GM21576 (cell line): ENCODE data around the gene ZBTB7A.

ENCODE experiments used
- ATAC-seq: cut with Tn5 transposase; IDR thresholded peaks from one replicate; pipeline ENCODE4 v1.9.1; 2021; ENCODE audit warnings: mild to moderate bottlenecking, moderate library complexity; ENCODE audit not compliant: unreplicated experiment

ZBTB7A gene

DNA sequence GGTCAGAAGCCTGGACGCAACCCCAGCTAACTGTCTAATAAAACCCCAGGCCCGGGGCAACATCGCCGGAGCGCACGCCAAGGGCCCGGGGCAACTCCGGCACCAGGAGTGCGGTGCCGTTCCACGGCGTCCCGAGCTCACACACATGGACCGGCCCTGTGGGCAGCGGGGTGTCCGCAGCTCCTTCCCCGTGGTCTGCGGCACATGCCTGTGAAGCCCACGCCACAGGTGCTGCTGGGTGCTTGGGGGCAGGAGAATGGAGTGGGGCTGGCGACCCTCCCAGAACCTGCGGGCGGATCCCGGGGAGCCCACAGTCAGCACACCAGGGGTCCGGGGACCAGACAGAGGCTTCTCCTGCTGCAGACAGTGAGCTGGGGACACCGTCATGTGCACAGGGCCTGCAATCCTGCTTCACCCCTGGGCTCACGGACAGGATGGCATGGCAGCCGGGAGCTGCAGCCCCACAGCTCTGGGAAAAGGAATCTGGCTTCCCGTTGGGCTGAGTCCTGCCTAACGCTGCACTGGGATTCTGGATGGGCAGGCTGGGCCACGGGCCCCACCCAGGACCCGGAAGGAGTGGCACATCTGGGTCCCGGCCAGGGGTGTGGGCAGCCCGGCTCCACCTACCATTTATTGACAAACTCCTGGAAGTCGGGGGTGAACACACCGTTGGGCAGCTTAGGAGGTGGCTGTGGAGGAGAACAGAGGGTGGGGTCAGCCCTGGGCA, 28.2 kb upstream of the ZBTB7A start:
- no peak for ATAC-seq

DNA sequence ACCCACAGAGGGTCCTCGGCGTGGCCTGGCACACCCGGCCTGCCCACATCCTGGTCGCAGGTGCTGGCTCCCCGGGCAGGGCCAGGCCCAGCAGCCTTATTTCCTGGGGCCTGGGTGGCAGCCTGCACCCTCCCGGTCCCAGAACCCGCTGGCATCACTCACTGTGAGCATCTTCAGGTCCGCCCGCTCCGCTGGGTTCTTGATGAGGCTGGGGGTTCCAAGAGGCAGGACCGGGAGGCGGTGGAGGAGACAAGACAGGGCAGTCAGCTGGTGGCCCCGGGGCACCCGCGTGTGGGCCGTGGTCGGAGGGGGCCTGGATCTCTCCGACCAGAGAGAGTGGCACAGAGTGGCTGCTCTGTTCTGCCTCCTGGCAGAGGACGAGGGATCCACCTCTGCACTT, 27.6 kb upstream of the ZBTB7A start:
- no peak for ATAC-seq

DNA sequence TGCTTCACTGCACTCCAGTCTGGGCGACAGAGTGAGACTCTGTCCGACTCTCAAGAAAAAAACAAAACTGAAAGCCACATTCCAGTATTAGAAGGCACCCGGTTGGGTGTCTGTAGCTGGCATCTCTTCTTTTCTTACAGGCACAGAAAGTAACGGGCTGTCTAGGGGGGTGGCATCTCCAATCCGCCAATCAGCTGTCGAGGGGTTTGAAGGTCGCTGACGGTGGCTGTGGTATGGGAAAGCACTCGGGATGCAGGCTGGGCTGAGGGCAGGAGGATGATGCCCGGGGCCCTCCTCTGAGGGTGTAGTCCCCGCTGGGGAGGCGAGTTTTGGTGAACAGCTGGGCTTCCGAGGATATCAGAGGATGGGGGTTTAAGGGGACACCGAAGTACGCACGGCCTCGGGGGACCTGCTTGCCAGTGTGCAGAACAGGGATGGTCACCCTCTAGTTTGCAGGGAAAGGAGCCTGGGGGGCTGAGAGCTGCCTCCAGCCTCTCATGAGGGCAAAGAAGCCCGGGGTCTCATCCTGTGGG, 27.0 kb upstream of the ZBTB7A start:
- no peak for ATAC-seq

DNA sequence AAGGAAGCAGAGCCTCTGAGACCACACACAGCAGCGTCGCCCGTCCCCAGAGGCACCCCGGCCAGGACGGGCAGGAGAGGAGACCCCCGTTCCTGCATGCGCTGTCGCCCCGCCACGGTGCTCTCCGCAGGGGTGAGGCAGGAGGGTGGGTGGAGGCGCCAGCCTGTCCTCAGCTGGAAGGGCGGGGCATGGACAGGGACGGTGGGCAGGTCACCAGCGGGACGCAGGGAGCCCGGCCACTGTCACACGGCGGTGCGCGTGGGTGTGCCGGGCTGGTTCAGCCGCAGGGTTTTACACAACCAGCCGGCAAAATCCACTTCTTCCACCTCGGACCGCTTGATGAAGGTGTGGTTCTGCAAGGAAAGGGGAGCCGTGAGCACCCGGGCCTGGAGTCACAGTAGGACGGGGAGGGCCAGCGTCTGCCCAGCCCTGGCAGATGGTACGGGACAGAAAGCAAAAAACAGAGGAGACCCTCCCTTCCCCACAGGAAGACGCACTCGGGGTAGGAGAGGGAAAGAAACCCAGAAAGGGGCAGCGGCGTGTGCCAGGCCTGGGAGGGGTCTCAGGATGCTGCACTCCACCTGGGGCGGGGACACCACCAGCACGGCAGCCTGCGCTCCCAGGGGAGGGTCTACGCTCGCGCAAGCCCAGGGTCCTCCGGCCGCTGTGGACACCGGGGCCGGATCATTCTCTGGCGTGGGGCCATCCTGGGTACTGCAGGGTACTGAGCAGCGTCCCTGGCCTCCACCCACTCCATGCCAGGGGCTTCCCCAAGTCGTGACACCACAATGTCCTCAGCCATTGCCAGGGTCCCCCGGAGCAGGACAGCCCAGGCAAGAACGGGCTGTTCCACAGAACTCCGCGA, 23.9 kb upstream of the ZBTB7A start:
- ATAC-seq, result no peak

DNA sequence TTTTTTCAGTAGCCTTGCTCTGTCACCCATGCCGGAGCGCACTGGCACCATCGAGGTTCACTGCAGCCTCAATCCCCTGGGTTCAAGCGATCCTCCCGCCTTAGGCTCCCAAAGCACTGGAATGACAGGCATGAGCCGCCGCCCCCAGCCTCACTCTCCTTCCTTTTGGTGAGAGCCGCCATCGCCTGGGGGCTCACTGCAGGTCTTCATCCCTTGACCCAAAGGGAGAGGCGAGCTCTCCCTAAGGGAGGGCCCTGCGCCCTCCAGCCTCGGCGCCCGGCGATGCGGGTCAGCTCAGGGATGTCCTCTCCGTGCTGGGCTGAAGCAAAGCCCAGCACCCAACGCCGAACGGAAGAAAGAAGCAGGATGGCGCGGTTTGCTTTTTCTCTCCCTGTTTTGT, 23.2 kb upstream of the ZBTB7A start:
- no peak for ATAC-seq

DNA sequence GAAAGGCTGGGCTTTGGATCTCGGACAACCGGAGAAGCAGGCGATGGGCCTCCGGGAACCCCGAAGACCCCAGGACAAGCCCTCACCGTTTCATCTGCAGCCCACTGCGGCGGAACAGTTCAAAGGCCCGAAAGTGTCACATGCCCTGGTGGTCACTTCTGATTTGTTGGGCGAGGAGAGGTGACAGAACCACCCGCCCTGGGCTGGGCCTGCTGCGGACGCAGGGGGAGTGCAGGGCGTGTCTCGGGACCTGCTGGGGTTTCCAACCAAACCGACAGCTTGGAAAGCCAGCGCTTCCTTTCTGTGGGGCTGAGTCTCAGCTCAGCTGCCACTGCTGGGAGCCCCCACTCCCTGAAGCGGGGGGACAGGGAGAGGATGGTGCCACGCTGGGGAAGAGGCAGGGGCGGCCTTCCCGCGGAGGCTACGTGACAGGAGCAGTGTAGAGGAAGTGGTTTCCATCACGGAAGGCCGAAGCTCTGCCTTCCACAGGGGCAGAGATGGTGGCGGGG, 22.8 kb upstream of the ZBTB7A start:
- no peak for ATAC-seq

DNA sequence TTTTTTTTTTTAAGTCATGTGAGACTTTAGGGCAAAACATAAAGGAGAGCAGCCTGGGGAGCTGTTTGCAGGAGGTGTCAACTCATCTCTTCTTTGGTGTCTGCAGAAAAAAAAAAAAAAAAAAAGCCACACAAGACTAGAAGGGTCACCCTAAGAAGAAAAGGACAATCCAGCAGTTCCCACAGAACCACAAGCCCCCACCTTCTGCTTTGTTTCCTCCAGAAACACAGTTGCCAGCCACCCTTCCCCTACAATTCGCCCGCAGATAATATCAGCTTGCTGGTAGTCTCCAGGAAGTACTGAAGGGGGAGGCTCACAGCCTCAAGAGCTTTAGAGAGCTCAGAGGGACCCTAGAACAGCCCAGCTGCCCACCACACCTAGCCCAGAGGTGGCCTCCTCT, 22.3 kb upstream of the ZBTB7A start:
- no peak for ATAC-seq

DNA sequence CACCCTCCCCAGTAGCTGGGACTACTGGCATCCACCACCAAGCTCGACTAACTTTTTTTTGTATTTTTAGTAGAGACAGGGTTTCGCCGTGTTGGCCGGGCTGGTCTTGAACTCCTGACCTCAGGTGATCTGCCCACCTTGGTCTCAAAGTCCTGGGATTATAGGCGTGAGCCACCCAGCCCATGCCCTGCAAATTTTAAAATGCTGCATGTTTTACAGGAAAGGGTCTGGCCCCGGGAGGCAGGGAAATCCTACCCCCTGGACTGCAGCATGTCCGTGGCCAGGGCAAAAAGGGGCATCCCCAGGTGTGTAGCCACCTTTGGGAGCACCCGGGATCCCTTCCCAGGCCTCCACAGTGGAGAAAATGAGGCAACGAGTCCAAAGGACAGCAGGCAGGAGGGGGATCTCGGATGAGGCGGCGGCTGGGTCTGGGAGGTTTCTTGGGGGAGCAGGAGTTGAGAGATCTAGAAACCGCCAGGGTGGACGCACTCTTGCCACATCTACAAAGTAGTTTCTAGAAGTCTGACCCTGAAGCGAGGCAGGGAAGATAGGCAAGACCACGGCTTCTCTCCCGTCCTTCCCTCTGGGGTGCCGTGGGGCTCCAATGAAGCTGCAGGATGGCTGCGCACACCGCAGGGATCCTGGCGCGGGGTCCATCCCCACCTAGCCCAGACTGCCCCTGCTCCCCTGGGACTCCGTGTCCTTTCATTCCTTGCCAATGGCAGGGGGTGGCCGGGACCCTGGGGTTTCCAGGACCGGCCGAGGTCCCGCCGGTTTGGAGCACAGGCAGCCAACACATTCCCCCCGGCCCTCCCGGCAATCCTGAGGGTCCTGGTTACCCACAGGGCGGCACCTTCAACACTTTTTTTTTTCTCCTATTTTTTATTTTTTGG, 21.3 kb upstream of the ZBTB7A start:
- ATAC-seq, result no peak

DNA sequence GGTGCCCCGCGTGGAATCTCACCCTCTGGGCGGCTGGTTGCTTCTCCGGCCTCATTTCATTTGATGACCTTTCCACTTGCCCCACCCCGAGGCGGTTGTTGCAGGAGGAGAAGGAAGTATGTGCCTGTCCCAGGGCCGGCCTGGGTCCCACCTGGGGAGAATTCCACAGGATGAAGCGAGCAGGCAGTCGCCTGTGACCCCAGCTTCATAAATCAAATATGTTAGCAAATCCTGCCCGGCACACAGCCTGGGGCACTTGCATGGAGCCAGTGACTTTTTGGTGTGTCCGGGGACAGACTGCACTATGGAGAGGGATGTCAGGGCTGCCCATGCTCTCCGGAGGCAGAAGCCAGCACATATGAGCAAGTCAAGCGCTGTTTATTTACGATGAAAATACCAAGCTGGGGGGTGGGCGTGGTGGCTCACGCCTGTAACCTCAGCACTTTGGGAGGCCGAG, 19.7 kb upstream of the ZBTB7A start:
- ATAC-seq, result no peak

DNA sequence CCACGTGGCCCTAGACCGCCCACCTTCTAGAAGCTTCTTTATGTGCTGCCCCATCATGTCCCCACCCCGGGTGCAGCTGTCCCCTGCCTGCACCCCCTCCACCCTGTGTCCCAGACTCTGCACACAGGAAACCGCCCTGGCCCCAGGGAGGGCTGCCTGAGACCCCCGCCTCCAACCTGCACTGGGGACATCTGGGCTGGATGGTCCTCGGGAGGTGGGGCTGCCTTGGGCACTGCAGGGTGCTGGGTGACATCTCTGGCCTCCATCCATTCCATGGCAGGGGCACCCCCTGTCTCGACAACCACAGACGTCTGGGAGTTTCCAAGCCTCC, 17.8 kb upstream of the ZBTB7A start:
- no peak for ATAC-seq

DNA sequence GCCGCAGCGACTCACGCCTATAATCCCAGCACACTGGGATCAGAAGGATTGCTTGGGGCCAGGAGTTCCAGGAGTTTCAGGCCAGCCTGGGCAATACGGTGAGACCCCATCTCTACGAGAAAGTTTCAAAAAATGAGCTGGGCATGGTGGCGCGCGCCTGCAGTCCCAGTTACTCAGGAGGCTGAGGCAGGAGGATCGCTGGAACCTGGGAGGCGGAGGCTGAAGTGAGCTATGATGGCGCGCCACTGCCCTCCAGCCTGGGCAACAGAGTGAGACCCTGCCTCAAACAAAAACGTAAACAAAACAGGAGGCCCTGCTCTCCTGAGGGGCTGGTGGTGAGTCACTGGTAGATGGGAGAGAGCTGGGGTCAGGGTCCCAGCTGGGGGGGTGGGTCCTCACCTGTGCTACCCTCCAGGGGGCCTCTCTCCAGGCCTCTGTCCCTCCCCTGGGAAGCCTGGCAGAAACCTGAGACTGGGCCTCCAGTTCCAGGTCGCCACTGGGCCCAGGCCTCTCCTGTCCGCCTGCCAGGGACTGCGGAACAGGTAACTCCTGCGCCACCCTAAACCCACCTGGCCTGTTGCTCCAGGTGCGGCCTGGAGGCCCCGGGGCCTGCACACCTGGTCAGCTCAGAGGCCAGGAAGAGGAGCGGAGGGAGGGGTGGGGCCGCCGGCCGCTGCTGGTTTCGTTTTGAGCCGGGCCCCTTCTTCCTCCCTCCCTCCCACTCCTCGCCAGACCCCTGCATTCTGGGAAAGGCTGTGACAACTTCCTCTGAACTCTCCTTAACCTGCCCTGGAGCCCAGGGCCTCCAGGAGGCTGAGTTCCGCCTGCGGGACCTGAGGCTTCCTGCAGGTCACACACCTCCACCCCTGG, 17.2 kb upstream of the ZBTB7A start:
- ATAC-seq, result no peak

DNA sequence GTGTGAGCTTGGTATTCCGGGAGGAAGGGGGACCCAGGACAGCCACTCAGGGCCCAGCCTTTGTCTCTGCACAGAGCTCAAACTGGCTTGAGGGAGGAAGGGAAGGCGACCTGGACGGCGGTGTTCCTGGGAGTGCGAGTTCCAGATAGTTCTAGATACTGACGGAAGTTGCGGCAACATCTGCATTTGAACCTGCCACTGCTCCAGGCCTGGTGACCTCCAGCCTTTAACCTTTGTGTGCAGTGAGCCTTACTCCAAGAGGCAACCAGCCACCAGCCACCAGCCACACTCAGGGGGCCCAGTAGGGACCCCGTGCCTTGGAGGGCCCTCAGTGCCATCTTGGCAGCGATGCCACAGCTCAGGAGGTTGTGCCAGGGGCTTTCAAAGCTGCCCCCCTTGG, 15.5 kb upstream of the ZBTB7A start:
- no peak for ATAC-seq

DNA sequence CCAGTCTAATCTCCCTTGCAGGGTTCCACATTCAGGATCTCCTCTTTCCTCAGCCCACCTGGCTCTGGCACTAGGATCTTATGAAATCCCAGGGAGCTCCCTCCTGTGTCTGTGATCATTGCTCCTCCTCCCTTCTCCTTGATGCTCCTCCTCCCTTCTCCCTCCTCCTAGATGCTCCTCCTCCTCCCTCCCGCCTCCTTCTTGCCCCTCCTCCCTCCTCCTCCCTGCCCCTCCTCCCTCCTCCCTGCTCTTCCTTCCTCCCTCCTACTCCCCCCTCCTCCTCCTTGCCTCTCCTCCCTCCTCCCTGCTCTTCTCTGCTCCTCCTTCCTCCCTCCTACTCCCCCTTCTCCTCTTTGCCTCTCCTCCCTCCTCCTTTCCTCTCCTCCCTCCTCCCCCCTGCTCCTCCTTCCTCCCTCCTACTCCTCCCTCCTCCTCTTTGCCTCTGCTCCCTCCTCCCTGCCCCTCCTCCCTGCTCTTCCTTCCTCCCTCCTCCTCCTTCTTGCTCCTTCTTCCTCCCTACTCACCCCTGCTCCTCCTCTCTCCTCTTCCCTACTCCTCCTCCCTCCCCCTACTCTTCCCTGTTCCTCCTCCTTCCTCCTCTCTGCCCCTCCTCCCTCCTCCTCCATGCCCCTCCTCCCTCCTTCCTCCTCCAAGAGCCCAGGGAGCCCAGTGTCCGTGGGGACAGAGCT, 14.9 kb upstream of the ZBTB7A start:
- no peak for ATAC-seq

DNA sequence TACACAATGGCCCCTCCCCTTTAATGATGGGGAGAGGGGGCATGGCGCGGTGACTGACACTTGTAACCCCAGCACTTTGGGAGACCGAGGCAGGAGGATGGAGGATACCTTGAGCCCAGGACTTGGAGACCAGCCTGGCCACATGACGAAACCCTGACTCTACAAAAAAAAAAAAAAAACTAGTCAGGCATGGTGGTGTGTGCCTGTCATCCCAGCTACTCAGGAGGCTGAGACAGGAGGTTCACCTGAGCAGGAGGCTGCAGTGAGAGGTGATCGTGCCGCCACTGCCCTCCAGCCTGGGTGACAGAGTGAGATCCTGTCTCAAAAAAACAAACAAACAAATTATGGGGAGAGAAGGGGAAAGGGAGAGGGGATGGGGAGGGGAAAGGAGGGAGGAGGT, 13.8 kb upstream of the ZBTB7A start:
- no peak for ATAC-seq

DNA sequence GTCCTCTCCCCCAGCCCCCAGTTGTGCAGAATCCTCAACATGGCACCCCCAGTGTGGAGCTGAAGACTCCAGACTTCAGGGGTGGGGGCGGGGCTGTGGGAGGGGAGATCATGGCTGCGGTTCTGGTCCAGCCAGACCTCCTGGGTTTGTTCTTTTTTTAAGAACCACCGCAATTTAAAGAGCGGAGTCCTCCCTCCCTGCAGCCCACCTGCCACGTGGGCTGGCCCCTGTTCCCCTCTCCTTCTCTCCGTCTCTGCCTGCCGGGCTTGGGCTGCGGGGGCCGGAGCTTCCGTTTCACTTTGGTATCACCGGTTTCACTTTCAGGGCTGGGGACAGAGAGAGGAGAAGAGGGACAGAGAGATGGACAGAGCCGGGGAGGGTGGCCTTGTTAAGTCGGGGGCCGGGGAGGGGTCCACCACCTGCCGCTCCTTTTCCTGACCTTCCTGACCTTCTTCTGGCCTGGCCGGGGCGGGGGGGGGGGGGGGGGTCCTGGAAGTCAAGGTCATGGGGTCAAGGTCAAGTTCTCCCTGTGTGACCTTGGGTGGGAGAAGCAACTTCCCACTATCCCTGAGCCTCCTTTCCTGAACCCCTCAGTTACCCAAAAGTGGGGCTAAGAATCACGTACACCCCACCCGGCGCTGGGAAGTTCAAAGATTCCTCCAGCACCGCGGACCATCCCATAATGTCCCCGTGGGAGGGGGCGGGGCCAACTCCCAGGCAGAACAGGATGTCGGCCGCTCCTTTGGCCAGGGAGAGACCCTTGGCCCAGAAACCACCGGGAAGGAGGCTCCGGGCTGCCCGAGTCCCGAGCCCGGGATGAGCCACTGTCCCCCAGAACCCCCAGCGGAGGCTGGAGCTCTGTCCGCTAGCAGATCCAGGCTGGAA, 11.3 kb upstream of the ZBTB7A start:
- no peak for ATAC-seq

DNA sequence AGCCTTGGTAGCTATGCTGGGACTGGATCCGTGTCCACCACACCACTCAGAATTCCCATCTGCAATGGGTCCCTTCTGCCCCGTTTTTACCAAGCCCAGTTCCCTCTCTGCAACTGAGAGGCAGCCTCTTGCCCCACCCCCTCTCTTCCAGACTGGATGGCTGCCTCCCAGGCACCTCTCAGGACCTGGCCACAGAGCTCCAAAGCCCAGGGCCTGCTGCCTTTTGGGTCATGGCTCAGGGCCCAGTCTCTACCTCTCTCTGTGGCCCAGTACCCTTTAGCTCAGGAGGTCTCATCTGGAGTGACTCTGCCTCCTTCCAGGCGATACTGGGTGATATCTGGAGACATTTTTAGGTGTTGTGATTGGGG, 10.3 kb upstream of the ZBTB7A start:
- no peak for ATAC-seq

DNA sequence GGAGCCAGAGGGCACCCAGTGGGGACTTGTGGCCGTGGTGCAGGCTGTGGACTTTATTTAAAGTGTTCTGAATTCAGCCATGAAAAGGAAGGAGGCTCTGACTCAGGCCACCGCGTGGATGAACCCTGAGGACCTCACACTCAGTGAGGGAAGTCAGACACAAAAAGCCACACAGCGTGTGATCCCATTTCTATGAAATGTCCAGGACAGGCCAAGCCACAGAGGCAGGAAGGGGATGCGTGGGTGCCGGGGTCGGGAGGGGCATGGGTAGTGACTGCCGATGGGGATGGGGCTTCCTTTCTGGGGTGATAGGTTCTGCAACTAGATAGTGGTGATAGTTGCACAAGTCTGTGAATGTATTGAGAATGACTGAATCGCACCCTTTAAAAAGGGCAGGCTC, 8.7 kb upstream of the ZBTB7A start:
- no peak for ATAC-seq

DNA sequence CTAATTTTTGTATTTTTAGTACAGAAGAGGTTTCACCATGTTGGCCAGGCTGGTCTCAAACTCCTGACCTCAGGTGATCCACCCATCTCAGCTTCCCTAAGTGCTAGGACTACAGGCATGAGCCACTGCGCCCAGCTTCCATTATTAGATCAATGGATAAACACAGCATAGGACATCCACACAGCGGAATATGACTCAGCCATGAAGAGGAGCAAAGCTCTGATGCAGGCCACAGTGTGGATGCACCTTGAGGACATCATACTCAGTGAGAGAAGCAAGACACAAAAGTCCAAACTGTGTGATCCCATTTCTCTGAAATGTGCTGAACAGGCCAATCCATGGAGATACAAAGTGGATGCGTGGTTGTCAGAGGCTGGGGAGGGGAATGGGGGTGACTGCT, 4.9 kb upstream of the ZBTB7A start:
- ATAC-seq, result no peak
